HCT116 (cell line): ENCODE results near the gene ARMC3. TPM values are rescaled to one million over a fixed set of nuclear protein-coding genes. Genes with fewer than 3 reads are reported as not detected.

Experiments
- ATAC-seq: fragments of 200-7000 bp; cut with Tn5 transposase; 2 replicates; pipeline ENCODE4 v1.9.1; 2020; ENCODE audit warnings: mild to moderate bottlenecking, moderate library complexity
- BruUV-seq: library from RNA; stranded (reverse); fragments of 400-500 nt; replicated peaks from 2 replicates; lab custom pipeline; 2021; lab: Mats Ljungman, UMichigan
- CTCF ChIA-PET: fragments of 300-600 bp; sonication (Branson Sonifier 250); formaldehyde crosslinking; loops from one replicate; lab custom pipeline; 2021; ENCODE audit warnings: antibody characterized with exemption; lab: Charles Lee
- POLR2A ChIA-PET: fragments of 300-600, 350-600 bp; sonication (Branson Sonifier 250); formaldehyde crosslinking; loops from one replicate; lab custom pipeline; 2021; ENCODE audit warnings: antibody characterized with exemption; lab: Charles Lee
- RAD21 ChIA-PET, 2 experiments: fragments of 300-600 bp; sonication (Branson Sonifier 250); formaldehyde crosslinking; loops; one replicate each; lab custom pipeline; 2023; ENCODE audit warnings: low total read pairs in 2 of 2; ENCODE audit not compliant: uncharacterized antibody in 2 of 2, unreplicated experiment in 2 of 2, low non-redundant PET in 1 of 2; lab: Charles Lee
- DNase-seq: peaks from one replicate; pipeline ENCODE4 v3.0.0-alpha.2; 2010; ENCODE audit warnings: low read depth, low spot score
- H2AFZ ChIP-seq: fragments of 200-600 bp; shearing (Covaris generic), sonication (generic); 2 replicates; pipeline ENCODE4 v1.6.1; 2017; ENCODE audit warnings: low read depth, mixed run types, mixed read lengths, antibody characterized with exemption, low read length; ENCODE audit not compliant: poor library complexity, severe bottlenecking
- H3K27ac ChIP-seq: 2 replicates; pipeline ENCODE4 v1.5.1; 2012; ENCODE audit warnings: low read depth, low read length
- H3K27me3 ChIP-seq: fragments of 200-600 bp; sonication (generic); 2 replicates; pipeline ENCODE4 v1.6.1; 2016; ENCODE audit warnings: mixed run types, low read length, mixed read lengths; ENCODE audit not compliant: insufficient read depth
- H3K36me3 ChIP-seq, 2 experiments: fragments of 200-500 bp in 1 of 2; fragments of 200-600 bp in 1 of 2; sonication (Bioruptor generic) in 1 of 2; sonication (generic) in 1 of 2; 2 replicates each; pipeline versions ENCODE4 v1.5.1 to v1.6.1; 2014 to 2016; ENCODE audit warnings: low read length in 2 of 2, inconsistent platforms in 1 of 2, mixed read lengths in 1 of 2, mixed run types in 1 of 2; ENCODE audit not compliant: insufficient read depth in 2 of 2, control insufficient read depth in 1 of 2
- H3K4me1 ChIP-seq, 2 experiments: fragments of 200-600 bp in 1 of 2; sonication (generic) in 1 of 2; 2 replicates each; pipeline versions ENCODE4 v1.5.1 to v1.6.1; 2012 to 2017; ENCODE audit warnings: low read length in 2 of 2, inconsistent platforms in 1 of 2, mild to moderate bottlenecking in 1 of 2, mixed read lengths in 1 of 2, mixed run types in 1 of 2, moderate library complexity in 1 of 2; ENCODE audit not compliant: insufficient read depth in 2 of 2, control insufficient read depth in 1 of 2
- H3K4me2 ChIP-seq: fragments of 200-600 bp; sonication (generic); 2 replicates; pipeline ENCODE4 v1.6.1; 2017; ENCODE audit warnings: mixed run types, low read length, mixed read lengths
- H3K4me3 ChIP-seq, 2 experiments: fragments of 200-600 bp in 1 of 2; sonication (generic) in 1 of 2; replicated peaks in 1 of 2; 2 replicates each; pipeline ENCODE4 v1.5.1; 2011 to 2016; ENCODE audit warnings: low read length in 2 of 2, control low read depth in 1 of 2, low read depth in 1 of 2, mild to moderate bottlenecking in 1 of 2, mixed read lengths in 1 of 2, mixed run types in 1 of 2
- H3K79me2 ChIP-seq: fragments of 200-600 bp; sonication (generic); 2 replicates; pipeline ENCODE4 v1.6.1; 2017; ENCODE audit warnings: mild to moderate bottlenecking, mixed run types, low read length, moderate library complexity, mixed read lengths; ENCODE audit not compliant: insufficient read depth
- H3K9ac ChIP-seq: fragments of 200-600 bp; sonication (generic); 2 replicates; pipeline ENCODE4 v1.6.1; 2016; ENCODE audit warnings: low read length, mixed read lengths
- H3K9me2 ChIP-seq: fragments of 200-600 bp; sonication (generic), shearing (Covaris generic); 2 replicates; pipeline ENCODE4 v1.6.1; 2017; ENCODE audit warnings: mixed run types, mild to moderate bottlenecking, moderate library complexity; ENCODE audit not compliant: insufficient read depth
- H3K9me3 ChIP-seq, 2 experiments: fragments of 200-500 bp in 1 of 2; fragments of 200-600 bp in 1 of 2; sonication (Bioruptor generic) in 1 of 2; sonication (generic) in 1 of 2; 2 replicates each; pipeline ENCODE4 v1.6.1; 2014 to 2017; ENCODE audit warnings: low read length in 2 of 2, mixed read lengths in 2 of 2, inconsistent platforms in 1 of 2, low read depth in 1 of 2, mild to moderate bottlenecking in 1 of 2, mixed run types in 1 of 2, moderate library complexity in 1 of 2; ENCODE audit not compliant: control insufficient read depth in 1 of 2, insufficient read depth in 1 of 2
- H4K20me1 ChIP-seq: fragments of 200-600 bp; sonication (generic), shearing (Covaris generic); 2 replicates; pipeline ENCODE4 v1.6.1; 2017; ENCODE audit warnings: mixed run types, mild to moderate bottlenecking, moderate library complexity; ENCODE audit not compliant: insufficient read depth
- CEBPB ChIP-seq: IDR thresholded peaks from 2 replicates; pipeline ENCODE4 v1.6.1; 2012; ENCODE audit warnings: low read depth
- CTCF ChIP-seq, 3 experiments: fragments of 200-600 bp in 1 of 3; sonication (generic) in 1 of 3; IDR thresholded peaks in 2 of 3; conservative IDR thresholded peaks in 1 of 3; 2 replicates each; pipeline ENCODE4 v1.5.1; 2012 to 2017; ENCODE audit warnings: low read depth in 2 of 3, low read length in 2 of 3, antibody characterized with exemption in 1 of 3, borderline replicate concordance in 1 of 3, control low read depth in 1 of 3, mild to moderate bottlenecking in 1 of 3, mixed read lengths in 1 of 3, mixed run types in 1 of 3, moderate library complexity in 1 of 3; ENCODE audit not compliant: insufficient read depth in 1 of 3
- EGR1 ChIP-seq: IDR thresholded peaks from 2 replicates; pipeline ENCODE4 v1.6.1; 2012; ENCODE audit warnings: low read depth
- ELF1 ChIP-seq: IDR thresholded peaks from 2 replicates; pipeline ENCODE4 v1.6.1; 2012; ENCODE audit warnings: low read depth, borderline replicate concordance
- EZH2phosphoT487 ChIP-seq: fragments of 200-600 bp; IDR thresholded peaks from 2 replicates; pipeline ENCODE4 v1.6.1; 2018; ENCODE audit warnings: antibody characterized with exemption, borderline replicate concordance
- FOSL1 ChIP-seq: IDR thresholded peaks from 2 replicates; pipeline ENCODE4 v1.6.1; 2012; ENCODE audit warnings: low read depth
- JUND ChIP-seq: IDR thresholded peaks from 2 replicates; pipeline ENCODE4 v1.6.1; 2012
- POLR2A ChIP-seq: IDR thresholded peaks from 2 replicates; pipeline ENCODE4 v1.7.0; 2011; ENCODE audit warnings: borderline replicate concordance; ENCODE audit not compliant: insufficient read depth, insufficient read length; ENCODE audit errors: extremely low read depth
- POLR2AphosphoS5 ChIP-seq: IDR thresholded peaks from 2 replicates; pipeline ENCODE4 v1.6.1; 2011; ENCODE audit warnings: mild to moderate bottlenecking, low read depth, low read length, moderate library complexity
- RAD21 ChIP-seq: IDR thresholded peaks from 2 replicates; pipeline ENCODE4 v1.6.1; 2012; ENCODE audit warnings: low read depth, mild to moderate bottlenecking
- SIN3A ChIP-seq: IDR thresholded peaks from 2 replicates; pipeline ENCODE4 v1.6.1; 2012; ENCODE audit warnings: low read depth
- SRF ChIP-seq: IDR thresholded peaks from 2 replicates; pipeline ENCODE4 v1.6.1; 2012; ENCODE audit warnings: low read depth
- ZNF274 ChIP-seq: fragments of 200-500 bp; sonication (Bioruptor generic); IDR thresholded peaks from 2 replicates; pipeline ENCODE4 v1.6.1; 2014; ENCODE audit warnings: mild to moderate bottlenecking, low read depth, low read length, inconsistent platforms
- intact Hi-C: fragments of 100-400 bp; cut with micrococcal nuclease; formaldehyde crosslinking; loops from 2 replicates; pipeline ENCODE4 v1.10.0; 2022
- total RNA-seq: library from RNA; stranded (reverse); gene quantifications from one replicate; pipeline ENCODE4 v1.2.1, GENCODE V29; 2021; ENCODE audit not compliant: unreplicated experiment
- TF ChIP-seq, protein P1 (sequence below): IDR thresholded peaks from 2 replicates; pipeline ENCODE4 v1.6.1; 2012
- TF ChIP-seq, protein P2 (sequence below): IDR thresholded peaks from 2 replicates; pipeline ENCODE4 v1.6.1; 2011; ENCODE audit warnings: mild to moderate bottlenecking, low read length, moderate library complexity; ENCODE audit not compliant: insufficient replicate concordance; ENCODE audit errors: extremely low read depth

The ARMC3 gene
- total RNA-seq, 1 experiment from 2014 or later, result 2.6 TPM

- intact Hi-C loops, result no loop called here
- ATAC-seq (no peak), DNase-seq (no peak)
- no TSS peak for BruUV-seq
- Histone ChIP-seq H4K20me1 (no peaks in the 10 kb centered on the region), H3K79me2 (no peaks in the 10 kb centered on the region), H3K36me3 (no peaks in the 10 kb centered on the region), H3K9me2 (no peaks in the 10 kb centered on the region), H3K9ac (no peak overlapping the region), H2AFZ (no peak overlapping the region), H3K4me2 (no peak overlapping the region), H3K4me1 (peaks cover 0 to 6% of the 10 kb centered on the region in 2 experiments; a peak in 2 of 4 replicates), H3K27ac (no peak overlapping the region), H3K9me3 (no peaks in the 10 kb centered on the region), H3K27me3 (no peaks in the 10 kb centered on the region), H3K4me3 (no peak overlapping the region)
- ChIA-PET CTCF (no interaction called here), RAD21 (no interaction called here), POLR2A (no interaction called here)
- TF ChIP-seq SIN3A, result no peak
- TF ChIP-seq, protein P1, sequence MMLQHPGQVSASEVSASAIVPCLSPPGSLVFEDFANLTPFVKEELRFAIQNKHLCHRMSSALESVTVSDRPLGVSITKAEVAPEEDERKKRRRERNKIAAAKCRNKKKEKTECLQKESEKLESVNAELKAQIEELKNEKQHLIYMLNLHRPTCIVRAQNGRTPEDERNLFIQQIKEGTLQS, result no peak
- TF ChIP-seq, protein P2, sequence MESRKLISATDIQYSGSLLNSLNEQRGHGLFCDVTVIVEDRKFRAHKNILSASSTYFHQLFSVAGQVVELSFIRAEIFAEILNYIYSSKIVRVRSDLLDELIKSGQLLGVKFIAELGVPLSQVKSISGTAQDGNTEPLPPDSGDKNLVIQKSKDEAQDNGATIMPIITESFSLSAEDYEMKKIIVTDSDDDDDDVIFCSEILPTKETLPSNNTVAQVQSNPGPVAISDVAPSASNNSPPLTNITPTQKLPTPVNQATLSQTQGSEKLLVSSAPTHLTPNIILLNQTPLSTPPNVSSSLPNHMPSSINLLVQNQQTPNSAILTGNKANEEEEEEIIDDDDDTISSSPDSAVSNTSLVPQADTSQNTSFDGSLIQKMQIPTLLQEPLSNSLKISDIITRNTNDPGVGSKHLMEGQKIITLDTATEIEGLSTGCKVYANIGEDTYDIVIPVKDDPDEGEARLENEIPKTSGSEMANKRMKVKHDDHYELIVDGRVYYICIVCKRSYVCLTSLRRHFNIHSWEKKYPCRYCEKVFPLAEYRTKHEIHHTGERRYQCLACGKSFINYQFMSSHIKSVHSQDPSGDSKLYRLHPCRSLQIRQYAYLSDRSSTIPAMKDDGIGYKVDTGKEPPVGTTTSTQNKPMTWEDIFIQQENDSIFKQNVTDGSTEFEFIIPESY, result no peak
- TF ChIP-seq ZNF274, result no peak
- TF ChIP-seq CEBPB, result no peak
- TF ChIP-seq EZH2phosphoT487, result no peak
- no peak for TF ChIP-seq FOSL1
- no peak for TF ChIP-seq POLR2AphosphoS5
- no peak for TF ChIP-seq EGR1
- TF ChIP-seq POLR2A, result no peak
- TF ChIP-seq CTCF (IDR thresholded peaks at IDR 0.05 in 2 of 3, conservative IDR thresholded peaks at IDR 0.05 in 1 of 3; ENCODE audit: borderline replicate concordance in 1 of 3, insufficient read depth in 1 of 3, low read depth in 2 of 3, low read length in 2 of 3), result no peak
- no peak for TF ChIP-seq ELF1
- TF ChIP-seq JUND, result no peak
- TF ChIP-seq SRF, result no peak
- no peak for TF ChIP-seq RAD21
These were observed 27.1 kb downstream of the ARMC3 start for GRCh38 chr10:22954970-22955369.
